ENCODE measurements around the gene CLCN7.
"Not testable (repeated sequence)": the region's sequence is repeated elsewhere in the genome, so short reads cannot be mapped to it uniquely, and the experiment has no call there.

CLCN7 gene

DNA sequence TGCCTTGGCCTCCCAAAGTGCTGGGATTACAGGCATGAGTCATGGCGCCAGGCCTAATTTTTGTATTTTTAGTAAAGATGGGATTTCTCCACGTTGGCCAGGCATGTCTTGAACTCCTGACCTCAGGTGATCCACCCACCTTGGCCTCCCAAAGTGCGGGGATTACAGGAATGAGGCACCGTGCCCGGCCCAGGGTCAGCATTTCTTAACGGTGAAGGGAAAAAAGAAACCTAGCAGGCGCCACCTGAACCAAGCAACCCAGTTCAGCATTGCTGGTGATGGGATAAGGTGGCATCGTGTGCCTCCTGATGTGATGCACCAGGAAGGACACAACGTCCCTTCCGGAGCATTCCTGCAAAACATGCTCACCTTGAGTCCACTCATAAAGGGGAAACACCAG lies 2.2 kb upstream of the CLCN7 start:
- H3K27ac ChIP-seq (ENCODE audit: low read depth, low read length), result no peak overlapping the region
- H3K36me3 ChIP-seq (ENCODE audit: insufficient read depth, low read length), result no peaks in the 10 kb centered on the region
- peaks cover 22% of the 10 kb centered on the region for H3K4me1 ChIP-seq (ENCODE audit: insufficient read depth, low read length)
- H3K9me3 ChIP-seq (ENCODE audit: low read length), result no peaks in the 10 kb centered on the region
- no peak overlapping the region for H3K9ac ChIP-seq (ENCODE audit: low read length)
- no peaks in the 10 kb centered on the region for H3K27me3 ChIP-seq (ENCODE audit: control insufficient read depth in 1 of 2, insufficient read depth in 2 of 2, low read length in 2 of 2)
- H3K4me3 ChIP-seq (ENCODE audit: low read depth in 1 of 2, low read length in 2 of 2), result no peak overlapping the region

- Histone ChIP-seq H3K36me3 (ENCODE audit: insufficient read depth, low read length) (no peaks in the 10 kb centered on the region), H3K9me3 (ENCODE audit: low read length) (no peaks in the 10 kb centered on the region), H3K27ac (ENCODE audit: low read depth, low read length) (peak overlapping the region; percentile 71), H3K27me3 (ENCODE audit: control insufficient read depth in 1 of 2, insufficient read depth in 2 of 2, low read length in 2 of 2) (no peaks in the 10 kb centered on the region), H3K9ac (ENCODE audit: low read length) (peak overlapping the region; percentile 86), H3K4me1 (ENCODE audit: insufficient read depth, low read length) (peaks cover 23% of the 10 kb centered on the region), H3K4me3 (ENCODE audit: low read depth in 1 of 2, low read length in 2 of 2) (peak overlapping the region; percentile 66 to 87)
Measured at GRCh38 chr16:1475552-1476114, 805 bp upstream of the CLCN7 start.

- peak overlapping the region; percentile 45 for H3K9ac ChIP-seq (ENCODE audit: low read length)
- H3K27ac ChIP-seq (ENCODE audit: low read depth, low read length), result peak overlapping the region; percentile 71
- H3K4me1 ChIP-seq (ENCODE audit: insufficient read depth, low read length), result peaks cover 29% of the 10 kb centered on the region
Measured at GRCh38 chr16:1474082-1474795, 589 bp downstream of the CLCN7 start.

DNA sequence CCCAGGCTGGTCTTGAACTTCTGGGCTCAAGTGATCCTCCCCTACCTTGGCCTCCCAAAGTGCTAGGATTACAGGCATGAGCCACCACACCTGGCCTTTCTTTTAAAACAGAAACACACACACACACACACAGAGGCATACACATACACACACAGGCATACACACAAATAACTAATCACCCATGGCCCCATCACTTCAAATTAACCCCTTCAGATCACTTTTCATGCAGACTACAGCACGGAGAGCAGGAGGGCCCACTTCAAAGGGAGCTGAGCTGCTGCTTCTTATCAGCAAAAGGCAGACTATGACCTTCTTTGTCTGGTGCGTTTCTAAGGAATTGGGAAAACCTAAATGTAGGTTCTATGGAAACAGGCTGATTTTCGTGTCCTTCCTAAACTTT lies 1.9 kb downstream of the CLCN7 start:
- no peaks in the 10 kb centered on the region for H3K36me3 ChIP-seq (ENCODE audit: insufficient read depth, low read length)
- H3K4me3 ChIP-seq (ENCODE audit: low read depth in 1 of 2, low read length in 2 of 2), result no peak overlapping the region
- no peak overlapping the region for H3K27ac ChIP-seq (ENCODE audit: low read depth, low read length)
- no peaks in the 10 kb centered on the region for H3K9me3 ChIP-seq (ENCODE audit: low read length)
- H3K27me3 ChIP-seq (ENCODE audit: control insufficient read depth in 1 of 2, insufficient read depth in 2 of 2, low read length in 2 of 2), result no peaks in the 10 kb centered on the region
- no peak overlapping the region for H3K9ac ChIP-seq (ENCODE audit: low read length)
- H3K4me1 ChIP-seq (ENCODE audit: insufficient read depth, low read length), result peaks cover 29% of the 10 kb centered on the region

More at GRCh38 chr16:1474082-1474795, 589 bp downstream of the CLCN7 start:
- Histone ChIP-seq H3K4me3 (ENCODE audit: low read depth in 1 of 2, low read length in 2 of 2) (peak overlapping the region; percentile 66 to 87), H3K9me3 (ENCODE audit: low read length) (no peaks in the 10 kb centered on the region), H3K27me3 (ENCODE audit: control insufficient read depth in 1 of 2, insufficient read depth in 2 of 2, low read length in 2 of 2) (no peaks in the 10 kb centered on the region), H3K36me3 (ENCODE audit: insufficient read depth, low read length) (no peaks in the 10 kb centered on the region)

DNA sequence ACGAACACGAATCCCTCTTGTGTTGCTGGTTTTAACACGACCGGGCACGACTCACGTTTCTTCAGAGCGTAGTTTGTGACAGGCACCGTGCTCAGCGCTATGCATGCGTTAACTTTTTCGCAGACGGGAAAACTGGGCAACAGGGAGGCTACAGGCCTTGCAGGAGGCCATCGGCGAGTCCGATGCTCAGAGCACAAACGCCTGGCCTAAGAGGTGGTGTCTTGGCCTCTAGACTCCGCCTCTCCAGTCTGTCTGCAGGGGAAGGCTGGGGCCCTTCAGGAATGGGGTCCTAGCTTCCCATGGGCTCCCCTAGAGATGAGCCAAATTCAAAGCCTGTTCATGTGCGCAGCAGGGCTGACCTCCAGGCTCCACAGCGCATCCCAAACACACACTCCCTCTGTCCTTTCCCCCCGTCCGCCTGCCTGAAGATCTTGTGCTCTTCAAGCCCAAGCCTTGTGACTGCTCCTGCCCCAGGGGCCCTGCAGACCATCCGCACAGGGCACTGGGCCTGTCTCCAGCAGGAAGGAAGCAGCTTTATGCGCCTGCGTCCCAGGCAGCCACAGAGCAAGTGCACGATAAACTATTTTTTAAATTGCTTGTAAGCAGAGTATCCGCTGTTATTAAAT lies 3.1 kb downstream of the CLCN7 start:
- Histone ChIP-seq H3K36me3 (ENCODE audit: insufficient read depth, low read length) (no peaks in the 10 kb centered on the region), H3K9ac (ENCODE audit: low read length) (no peak overlapping the region), H3K4me1 (ENCODE audit: insufficient read depth, low read length) (peaks cover 29% of the 10 kb centered on the region), H3K27me3 (ENCODE audit: control insufficient read depth in 1 of 2, insufficient read depth in 2 of 2, low read length in 2 of 2) (no peaks in the 10 kb centered on the region), H3K4me3 (ENCODE audit: low read depth in 1 of 2, low read length in 2 of 2) (no peak overlapping the region), H3K27ac (ENCODE audit: low read depth, low read length) (no peak overlapping the region), H3K9me3 (ENCODE audit: low read length) (no peaks in the 10 kb centered on the region)

GRCh38 chr16:1470481-1471251 lies 4.2 kb downstream of the CLCN7 start:
- Histone ChIP-seq H3K36me3 (ENCODE audit: insufficient read depth, low read length) (no peaks in the 10 kb centered on the region), H3K9ac (ENCODE audit: low read length) (no peak overlapping the region), H3K27ac (ENCODE audit: low read depth, low read length) (no peak overlapping the region), H3K9me3 (ENCODE audit: low read length) (no peaks in the 10 kb centered on the region), H3K27me3 (ENCODE audit: control insufficient read depth in 1 of 2, insufficient read depth in 2 of 2, low read length in 2 of 2) (no peaks in the 10 kb centered on the region), H3K4me3 (ENCODE audit: low read depth in 1 of 2, low read length in 2 of 2) (no peak overlapping the region), H3K4me1 (ENCODE audit: insufficient read depth, low read length) (peaks cover 25% of the 10 kb centered on the region)

GRCh38 chr16:1469693-1470201 lies 5.1 kb downstream of the CLCN7 start:
- Histone ChIP-seq H3K9me3 (ENCODE audit: low read length) (no peaks in the 10 kb centered on the region), H3K4me3 (ENCODE audit: low read depth in 1 of 2, low read length in 2 of 2) (no peak overlapping the region), H3K27me3 (ENCODE audit: control insufficient read depth in 1 of 2, insufficient read depth in 2 of 2, low read length in 2 of 2) (no peaks in the 10 kb centered on the region), H3K27ac (ENCODE audit: low read depth, low read length) (no peak overlapping the region), H3K36me3 (ENCODE audit: insufficient read depth, low read length) (no peaks in the 10 kb centered on the region), H3K9ac (ENCODE audit: low read length) (no peak overlapping the region), H3K4me1 (ENCODE audit: insufficient read depth, low read length) (peaks cover 22% of the 10 kb centered on the region)

DNA sequence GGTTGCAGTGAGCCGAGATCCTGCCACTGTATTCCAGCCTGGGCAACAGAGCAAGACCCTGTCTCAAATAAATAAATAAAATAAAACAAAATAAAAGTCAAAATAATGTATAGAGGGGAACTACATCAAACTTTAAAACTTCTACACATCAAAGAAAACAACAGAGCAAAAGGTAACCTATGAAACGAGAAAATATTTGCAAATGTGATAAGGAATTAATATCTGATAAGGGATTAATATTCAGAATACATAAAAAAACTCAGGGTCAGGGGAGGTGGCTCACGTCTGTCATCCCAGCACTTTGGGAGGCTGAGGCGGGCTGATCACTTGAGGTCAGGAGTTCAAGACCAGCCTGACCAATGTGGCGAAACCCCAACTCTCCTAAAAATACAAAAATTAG lies 5.7 kb downstream of the CLCN7 start:
- H3K27ac ChIP-seq (ENCODE audit: low read depth, low read length), result not testable (repeated sequence)

GRCh38 chr16:1468426-1468810 lies 6.4 kb downstream of the CLCN7 start:
- Histone ChIP-seq H3K27ac (ENCODE audit: low read depth, low read length) (no peak overlapping the region), H3K4me1 (ENCODE audit: insufficient read depth, low read length) (peaks cover 13% of the 10 kb centered on the region), H3K9me3 (ENCODE audit: low read length) (no peaks in the 10 kb centered on the region), H3K4me3 (ENCODE audit: low read depth in 1 of 2, low read length in 2 of 2) (no peak overlapping the region), H3K27me3 (ENCODE audit: control insufficient read depth in 1 of 2, insufficient read depth in 2 of 2, low read length in 2 of 2) (no peaks in the 10 kb centered on the region), H3K36me3 (ENCODE audit: insufficient read depth, low read length) (no peaks in the 10 kb centered on the region), H3K9ac (ENCODE audit: low read length) (no peak overlapping the region)

More for the DNA sequence above, 5.7 kb downstream of the CLCN7 start:
- H3K9ac ChIP-seq (ENCODE audit: low read length); H3K4me3 ChIP-seq (ENCODE audit: low read depth in 1 of 2, low read length in 2 of 2); H3K9me3 ChIP-seq (ENCODE audit: low read length); H3K36me3 ChIP-seq (ENCODE audit: insufficient read depth, low read length); H3K27me3 ChIP-seq (ENCODE audit: control insufficient read depth in 1 of 2, insufficient read depth in 2 of 2, low read length in 2 of 2): not testable (repeated sequence)
- peaks cover 20% of the 10 kb centered on the region for H3K4me1 ChIP-seq (ENCODE audit: insufficient read depth, low read length)

DNA sequence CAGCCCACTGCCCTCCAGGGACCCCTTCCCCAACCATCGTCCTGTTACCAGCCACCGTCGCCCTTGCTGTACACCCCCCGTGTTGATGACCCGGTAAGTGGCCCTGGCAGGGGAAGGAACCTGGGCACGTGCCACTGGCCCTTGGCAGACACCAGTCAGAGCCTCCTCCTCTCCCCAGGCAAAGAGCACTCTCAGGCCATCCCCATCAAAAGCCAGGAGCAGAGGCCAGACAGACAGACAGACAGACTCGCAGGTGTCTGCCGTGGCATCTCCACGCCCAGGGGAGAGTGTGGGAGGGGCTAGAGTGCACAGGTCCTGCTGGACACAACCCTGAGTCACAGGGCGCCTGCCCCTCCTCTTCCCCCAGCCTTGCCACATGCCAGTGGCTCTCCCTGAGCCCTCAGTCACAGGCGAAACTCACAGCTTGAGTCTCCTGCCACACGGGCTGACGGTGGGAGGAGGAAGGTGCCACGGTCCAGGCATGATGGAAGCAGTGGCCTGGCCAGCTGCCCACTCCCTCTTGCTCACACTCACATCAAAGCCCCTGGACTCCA lies 7.8 kb downstream of the CLCN7 start:
- no peaks in the 10 kb centered on the region for H3K9me3 ChIP-seq (ENCODE audit: low read length)
- peaks cover 7% of the 10 kb centered on the region for H3K4me1 ChIP-seq (ENCODE audit: insufficient read depth, low read length)
- H3K27ac ChIP-seq (ENCODE audit: low read depth, low read length), result no peak overlapping the region
- H3K4me3 ChIP-seq (ENCODE audit: low read depth in 1 of 2, low read length in 2 of 2), result no peak overlapping the region
- no peak overlapping the region for H3K9ac ChIP-seq (ENCODE audit: low read length)
- no peaks in the 10 kb centered on the region for H3K36me3 ChIP-seq (ENCODE audit: insufficient read depth, low read length)
- H3K27me3 ChIP-seq (ENCODE audit: control insufficient read depth in 1 of 2, insufficient read depth in 2 of 2, low read length in 2 of 2), result no peaks in the 10 kb centered on the region

- Histone ChIP-seq H3K9ac (ENCODE audit: low read length) (no peak overlapping the region), H3K27ac (ENCODE audit: low read depth, low read length) (no peak overlapping the region), H3K36me3 (ENCODE audit: insufficient read depth, low read length) (no peaks in the 10 kb centered on the region)
Measured at GRCh38 chr16:1466054-1466453, 8.8 kb downstream of the CLCN7 start.

More at GRCh38 chr16:1466054-1466453, 8.8 kb downstream of the CLCN7 start:
- no peak overlapping the region for H3K4me3 ChIP-seq (ENCODE audit: low read depth in 1 of 2, low read length in 2 of 2)
- no peaks in the 10 kb centered on the region for H3K9me3 ChIP-seq (ENCODE audit: low read length)
- H3K4me1 ChIP-seq (ENCODE audit: insufficient read depth, low read length), result peaks cover 7% of the 10 kb centered on the region
- H3K27me3 ChIP-seq (ENCODE audit: control insufficient read depth in 1 of 2, insufficient read depth in 2 of 2, low read length in 2 of 2), result no peaks in the 10 kb centered on the region

All from muscle layer of colon (tissue), 2 donors.